CD4-positive, CD25-positive, alpha-beta regulatory T cell (primary cell): ENCODE data around the gene EGFL8. TPM values are rescaled to one million over a fixed set of nuclear protein-coding genes. Genes with fewer than 3 reads are reported as not detected.
A peak's percentile ranks its signal among the peaks of the same experiment; 100 is the strongest.
"Not testable (repeated sequence)": the region's sequence is repeated elsewhere in the genome, so short reads cannot be mapped to it uniquely, and the experiment has no call there.

Experiments used
- ATAC-seq, 2 donors: fragments of 150-1000 bp; cut with Tn5 transposase; one replicate each; pipeline ENCODE4 v1.10.0; 2021; ENCODE audit warnings: low read depth in 2 of 2, moderate number of reproducible peaks in 2 of 2, moderate library complexity in 1 of 2
- DNase-seq, 3 donors: peaks; one replicate each; pipeline versions ENCODE4 v3.0.0 to v3.0.0-alpha.2; 2012 to 2022; ENCODE audit warnings: mixed read lengths in 1 of 3
- H3K27ac ChIP-seq: one replicate; pipeline ENCODE4 v1.7.0; 2013; ENCODE audit warnings: mild to moderate bottlenecking, low read length; ENCODE audit not compliant: insufficient read depth, poor library complexity, severe bottlenecking
- H3K27me3 ChIP-seq: one replicate; pipeline ENCODE4 v1.7.0; 2013; ENCODE audit warnings: low read length; ENCODE audit not compliant: control insufficient read depth, insufficient read depth
- H3K36me3 ChIP-seq: one replicate; pipeline ENCODE4 v1.7.0; 2013; ENCODE audit warnings: mild to moderate bottlenecking, low read length, moderate library complexity; ENCODE audit not compliant: control insufficient read depth, insufficient read depth
- H3K4me1 ChIP-seq: 2 replicates; pipeline ENCODE4 v1.7.0; 2013; ENCODE audit warnings: mild to moderate bottlenecking, low read length; ENCODE audit not compliant: insufficient read depth, control insufficient read depth, poor library complexity, severe bottlenecking
- H3K4me3 ChIP-seq: one replicate; pipeline ENCODE4 v1.7.0; 2013; ENCODE audit warnings: low read depth, mild to moderate bottlenecking, low read length, moderate library complexity
- H3K9me3 ChIP-seq, 2 experiments: 1 replicate in 1 of 2; 2 replicates in 1 of 2; pipeline ENCODE4 v1.7.0; 2013; ENCODE audit warnings: low read length in 2 of 2, mild to moderate bottlenecking in 1 of 2, moderate library complexity in 1 of 2; ENCODE audit not compliant: control insufficient read depth in 2 of 2
- H3K27ac Mint-ChIP-seq, 3 donors: one replicate each; pipeline ENCODE4 v1.8.0; 2020 to 2022; ENCODE audit warnings: mild to moderate bottlenecking in 3 of 3, mixed read lengths in 3 of 3, moderate library complexity in 2 of 3
- H3K27me3 Mint-ChIP-seq: one replicate; pipeline ENCODE4 v1.8.0; 2022; ENCODE audit warnings: mild to moderate bottlenecking, mixed read lengths
- H3K36me3 Mint-ChIP-seq: one replicate; pipeline ENCODE4 v1.8.0; 2020; ENCODE audit warnings: mixed read lengths
- H3K4me1 Mint-ChIP-seq, 4 donors: one replicate each; pipeline ENCODE4 v1.8.0; 2020 to 2022; ENCODE audit warnings: mixed read lengths in 4 of 4, mild to moderate bottlenecking in 1 of 4
- H3K4me3 Mint-ChIP-seq, 4 donors: one replicate each; pipeline ENCODE4 v1.8.0; 2020 to 2022; ENCODE audit warnings: mild to moderate bottlenecking in 4 of 4, mixed read lengths in 4 of 4, moderate library complexity in 3 of 4
- H3K9me3 Mint-ChIP-seq, 7 donors: one replicate each; pipeline ENCODE4 v1.8.0; 2020 to 2022; ENCODE audit warnings: mixed read lengths in 7 of 7, mild to moderate bottlenecking in 3 of 7, moderate library complexity in 2 of 7
- polyA plus RNA-seq, 4 donors: library from polyadenylated mRNA; unstranded; fragments of 300-500 nt; fragmentation: Illumina TruSeq; gene quantifications; one replicate each; pipeline ENCODE4 v1.2.3, GENCODE V29; 2021
- total RNA-seq: library from RNA; stranded (reverse); gene quantifications from one replicate; pipeline ENCODE4 v1.2.3, GENCODE V29; 2022

The EGFL8 gene
- total and polyA plus RNA-seq, 5 donors from 2014 or later: 0.60 to 9.9 TPM; not detected in 3

- Histone ChIP-seq H3K4me1 (peaks cover 39% of the 10 kb centered on the region), H3K27ac (no peak overlapping the region), H3K4me3 (no peak overlapping the region), H3K9me3 (no peaks in the 10 kb centered on the region), H3K36me3 (peaks cover 44% of the 10 kb centered on the region), H3K27me3 (no peaks in the 10 kb centered on the region)
- no peak for ATAC-seq
- peaks cover 6 to 73% (median 42%) of the 10 kb centered on the region in 4 donors for H3K4me1 Mint-ChIP-seq
- H3K4me3 Mint-ChIP-seq: no peak overlapping the region
- DNase-seq: no peak
- H3K9me3 Mint-ChIP-seq: no peaks in the 10 kb centered on the region
- H3K36me3 Mint-ChIP-seq: peaks cover 41% of the 10 kb centered on the region
- peak overlapping the region in 2 of 3 donors; percentile 35 to 42 for H3K27ac Mint-ChIP-seq
- H3K27me3 Mint-ChIP-seq: no peaks in the 10 kb centered on the region
Measured at GRCh38 chr6:32183030-32183429, 18.6 kb downstream of the EGFL8 start.

GRCh38 chr6:32183483-32184083 lies 19.2 kb downstream of the EGFL8 start:
- DNase-seq (no peak), ATAC-seq (no peak)
- H3K4me3 Mint-ChIP-seq: peak overlapping the region in 1 of 4 donors; percentile 29
- H3K9me3 Mint-ChIP-seq: no peaks in the 10 kb centered on the region
- H3K36me3 Mint-ChIP-seq: peaks cover 41% of the 10 kb centered on the region
- Histone ChIP-seq H3K36me3 (peaks cover 44% of the 10 kb centered on the region), H3K27ac (no peak overlapping the region), H3K27me3 (no peaks in the 10 kb centered on the region), H3K9me3 (no peaks in the 10 kb centered on the region), H3K4me1 (peaks cover 42% of the 10 kb centered on the region), H3K4me3 (no peak overlapping the region)
- H3K27ac Mint-ChIP-seq: peak overlapping the region in 1 of 3 donors; percentile 35
- no peaks in the 10 kb centered on the region for H3K27me3 Mint-ChIP-seq
- peaks cover 6 to 75% (median 41%) of the 10 kb centered on the region in 4 donors for H3K4me1 Mint-ChIP-seq

GRCh38 chr6:32184084-32184640 lies 19.8 kb downstream of the EGFL8 start, which contains the start of gene AGER:
Gene AGER (minus strand): TSS chr6:32184253. CDS start chr6:32184222, 31 bp downstream.
- peaks cover 42% of the 10 kb centered on the region for H3K4me1 ChIP-seq
- no peaks in the 10 kb centered on the region for H3K9me3 ChIP-seq
- no peak for ATAC-seq
- Mint-ChIP-seq H3K9me3 (no peaks in the 10 kb centered on the region), H3K27me3 (no peaks in the 10 kb centered on the region), H3K27ac (peak within 1 kb of the TSS; percentile 35 to 90 (median 42)), H3K36me3 (peaks cover 38% of the 10 kb centered on the region), H3K4me1 (peaks cover 6 to 75% (median 42%) of the 10 kb centered on the region in 4 donors), H3K4me3 (peak within 1 kb of the TSS in 1 of 4 donors; percentile 29)
- H3K27ac ChIP-seq: peak within 1 kb of the TSS; percentile 67
- H3K27me3 ChIP-seq: no peaks in the 10 kb centered on the region
- H3K4me3 ChIP-seq: no peak within 1 kb of the TSS
- H3K36me3 ChIP-seq: peaks cover 44% of the 10 kb centered on the region
- DNase-seq: no peak

- H3K9me3 Mint-ChIP-seq, H3K27me3 Mint-ChIP-seq, H3K4me3 ChIP-seq, H3K9me3 ChIP-seq, H3K27me3 ChIP-seq: not testable (repeated sequence)
- Histone ChIP-seq H3K27ac (peak overlapping the region; percentile 67), H3K36me3 (peaks cover 39% of the 10 kb centered on the region), H3K4me1 (peaks cover 45% of the 10 kb centered on the region)
- H3K4me1 Mint-ChIP-seq: peaks cover 6 to 60% (median 34%) of the 10 kb centered on the region in 4 donors
- ATAC-seq: peak; percentile 32 to 39
- peak overlapping the region; percentile 91 to 97 (median 95) for H3K4me3 Mint-ChIP-seq
- peaks cover 29% of the 10 kb centered on the region for H3K36me3 Mint-ChIP-seq
- peak in 2 of 3 donors; percentile 54 to 59 for DNase-seq
- H3K27ac Mint-ChIP-seq: peak overlapping the region; percentile 93 to 96 (median 95)
Measured at GRCh38 chr6:32185681-32186131, 21.3 kb downstream of the EGFL8 start.

GRCh38 chr6:32186151-32186840 lies 21.9 kb downstream of the EGFL8 start:
- ATAC-seq, DNase-seq, H3K27me3 Mint-ChIP-seq, H3K27me3 ChIP-seq, H3K4me3 ChIP-seq, H3K9me3 Mint-ChIP-seq, H3K9me3 ChIP-seq: not testable (repeated sequence)
- peak overlapping the region; percentile 92 to 97 (median 95) for H3K4me3 Mint-ChIP-seq
- peak overlapping the region; percentile 93 to 96 (median 95) for H3K27ac Mint-ChIP-seq
- H3K36me3 ChIP-seq: peaks cover 33% of the 10 kb centered on the region
- H3K36me3 Mint-ChIP-seq: peaks cover 25% of the 10 kb centered on the region
- H3K4me1 ChIP-seq: peaks cover 50% of the 10 kb centered on the region
- H3K27ac ChIP-seq: peak overlapping the region; percentile 67
- peaks cover 6 to 54% (median 33%) of the 10 kb centered on the region in 4 donors for H3K4me1 Mint-ChIP-seq

- H3K9me3 ChIP-seq: no peaks in the 10 kb centered on the region
- peaks cover 30% of the 10 kb centered on the region for H3K36me3 ChIP-seq
- peak overlapping the region; percentile 67 for H3K27ac ChIP-seq
- ATAC-seq: no peak
- Mint-ChIP-seq H3K4me1 (peaks cover 6 to 51% (median 36%) of the 10 kb centered on the region in 4 donors), H3K36me3 (peaks cover 25% of the 10 kb centered on the region), H3K9me3 (no peaks in the 10 kb centered on the region), H3K27me3 (peaks cover 4% of the 10 kb centered on the region), H3K4me3 (peak overlapping the region; percentile 94 to 98 (median 96)), H3K27ac (peak overlapping the region; percentile 93 to 98 (median 95))
- H3K27me3 ChIP-seq: no peaks in the 10 kb centered on the region
- no peak for DNase-seq
- peaks cover 56% of the 10 kb centered on the region for H3K4me1 ChIP-seq
- no peak overlapping the region for H3K4me3 ChIP-seq
Measured at GRCh38 chr6:32187009-32187709, 22.8 kb downstream of the EGFL8 start.

GRCh38 chr6:32187725-32188380 lies 23.5 kb downstream of the EGFL8 start:
- H3K9me3 ChIP-seq, H3K27me3 Mint-ChIP-seq, H3K9me3 Mint-ChIP-seq, H3K27me3 ChIP-seq, ATAC-seq, DNase-seq: not testable (repeated sequence)
- peak overlapping the region; percentile 81 to 98 (median 97) for H3K27ac Mint-ChIP-seq
- Histone ChIP-seq H3K4me1 (peaks cover 60% of the 10 kb centered on the region), H3K4me3 (peak overlapping the region; percentile 81), H3K27ac (peak overlapping the region; percentile 88), H3K36me3 (peaks cover 27% of the 10 kb centered on the region)
- H3K36me3 Mint-ChIP-seq: peaks cover 25% of the 10 kb centered on the region
- H3K4me1 Mint-ChIP-seq: peaks cover 6 to 50% (median 38%) of the 10 kb centered on the region in 4 donors
- H3K4me3 Mint-ChIP-seq: peak overlapping the region; percentile 94 to 98 (median 96)
